A549 (cell line): ENCODE measurements around the gene MAP3K5. TPM values are rescaled to one million over a fixed set of nuclear protein-coding genes. Genes with fewer than 3 reads are reported as not detected.

Source experiments
- ATAC-seq, 2 experiments: fragments of 200-7000 bp in 1 of 2; fragments of >200 bp in 1 of 2; cut with Nextera tagmentation in 1 of 2; cut with Tn5 transposase in 1 of 2; 3 replicates each; pipeline versions ENCODE4 v1.8.0 to v1.9.1; 2018 to 2020; ENCODE audit warnings: mild to moderate bottlenecking in 1 of 2, moderate library complexity in 1 of 2
- CTCF ChIA-PET: fragments of 300-600 bp; sonication (Branson Sonifier 250); formaldehyde crosslinking; extraction: SDS; loops from one replicate; lab custom pipeline; 2021; ENCODE audit warnings: antibody characterized with exemption, inconsistent platforms; lab: Yijun Ruan, JAX
- POLR2A ChIA-PET: fragments of 350-600 bp; formaldehyde crosslinking; extraction: SDS; loops from one replicate; lab custom pipeline; 2021; ENCODE audit warnings: antibody characterized with exemption, inconsistent platforms; lab: Yijun Ruan, JAX
- DNase-seq, 2 experiments: peaks; one replicate each; pipeline versions ENCODE4 v3.0.0 to v3.0.0-alpha.2; 2011 to 2016; ENCODE audit warnings: low read depth in 1 of 2, low spot score in 1 of 2
- FAIRE-seq: peaks from 2 replicates; lab custom pipeline; 2011; peaks lifted over from hg19 to GRCh38; lab: Jason Lieb, UNC
- H3K27ac ChIP-seq, 2 experiments: fragments of >200 bp; sonication (Bioruptor Twin); formaldehyde crosslinking; 3 replicates each; pipeline ENCODE4 v1.5.1; 2016 to 2017
- H3K4me1 ChIP-seq: fragments of >200 bp; sonication (Bioruptor Twin); formaldehyde crosslinking; 3 replicates; pipeline ENCODE4 v1.6.1; 2016
- H3K4me2 ChIP-seq: fragments of >200 bp; sonication (Bioruptor Twin); formaldehyde crosslinking; 3 replicates; pipeline ENCODE4 v1.6.1; 2016
- H3K4me3 ChIP-seq: fragments of >200 bp; sonication (Bioruptor Twin); formaldehyde crosslinking; 3 replicates; pipeline ENCODE4 v1.5.1; 2016
- H3K9me3 ChIP-seq: fragments of >200 bp; sonication (Bioruptor Twin); formaldehyde crosslinking; 3 replicates; pipeline ENCODE4 v1.6.1; 2016
- BCL3 ChIP-seq: fragments of >200 bp; sonication (Bioruptor Twin); formaldehyde crosslinking; IDR thresholded peaks from 3 replicates; pipeline ENCODE4 v1.6.1; 2016
- CBX8 ChIP-seq: fragments of 200-600 bp; sonication (generic); IDR thresholded peaks from 2 replicates; pipeline ENCODE4 v1.6.1; 2016
- CHD4 ChIP-seq: fragments of 200-600 bp; sonication (generic); IDR thresholded peaks from 2 replicates; pipeline ENCODE4 v1.6.1; 2016; ENCODE audit warnings: antibody characterized with exemption, mild to moderate bottlenecking, borderline replicate concordance
- E2F6 ChIP-seq: IDR thresholded peaks from 2 replicates; pipeline ENCODE4 v1.6.1; 2012; ENCODE audit warnings: low read depth, borderline replicate concordance
- FOSB ChIP-seq: fragments of 250-450 bp; sonication (Bioruptor Pico); IDR thresholded peaks from 2 replicates; pipeline ENCODE4 v1.5.0; 2020; ENCODE audit warnings: mild to moderate bottlenecking, moderate library complexity
- FOSL2 ChIP-seq, 2 experiments: fragments of 450-650 bp in 1 of 2; fragments of >200 bp in 1 of 2; sonication (Bioruptor Twin) in 1 of 2; formaldehyde crosslinking; IDR thresholded peaks; 2 replicates each; pipeline versions ENCODE4 v1.5.0 to v1.6.1; 2016 to 2020; ENCODE audit warnings: mild to moderate bottlenecking in 1 of 2, moderate library complexity in 1 of 2
- FOXS1 ChIP-seq: fragments of 250-450 bp; sonication (Bioruptor Pico); IDR thresholded peaks from 2 replicates; pipeline ENCODE4 v1.5.0; 2020; ENCODE audit warnings: mild to moderate bottlenecking, moderate library complexity
- HDAC2 ChIP-seq: fragments of 200-600 bp; sonication (generic); IDR thresholded peaks from 2 replicates; pipeline ENCODE4 v1.6.1; 2016
- HES2 ChIP-seq: fragments of >200 bp; sonication (Bioruptor Twin); formaldehyde crosslinking; IDR thresholded peaks from 2 replicates; pipeline ENCODE4 v1.6.1; 2016
- HMGXB4 ChIP-seq: fragments of 250-450 bp; sonication (Bioruptor Pico); IDR thresholded peaks from 2 replicates; pipeline ENCODE4 v1.5.0; 2021; ENCODE audit warnings: mild to moderate bottlenecking, moderate library complexity, borderline replicate concordance
- HOXA7 ChIP-seq: fragments of 250-450 bp; sonication (Bioruptor Pico); IDR thresholded peaks from 2 replicates; pipeline ENCODE4 v1.5.0; 2020; ENCODE audit warnings: mild to moderate bottlenecking, moderate library complexity
- HOXB13 ChIP-seq: fragments of 250-450 bp; sonication (Bioruptor Pico); IDR thresholded peaks from 2 replicates; pipeline ENCODE4 v1.5.0; 2020; ENCODE audit warnings: low read depth, mild to moderate bottlenecking, moderate library complexity
- JUNB ChIP-seq: fragments of >200 bp; sonication (Bioruptor Twin); formaldehyde crosslinking; IDR thresholded peaks from 2 replicates; pipeline ENCODE4 v1.6.1; 2016
- NR3C1 ChIP-seq: fragments of >200 bp; sonication (Bioruptor Twin); formaldehyde crosslinking; IDR thresholded peaks from 3 replicates; pipeline ENCODE4 v1.6.1; 2017
- PBX3 ChIP-seq: IDR thresholded peaks from 2 replicates; pipeline ENCODE4 v1.6.1; 2012
- PHF8 ChIP-seq: fragments of 200-600 bp; sonication (generic); IDR thresholded peaks from 2 replicates; pipeline ENCODE4 v1.6.1; 2016; ENCODE audit warnings: low read depth, mild to moderate bottlenecking, antibody characterized with exemption, moderate library complexity, borderline replicate concordance
- RAD21 ChIP-seq, 2 experiments: fragments of >200 bp in 1 of 2; sonication (Bioruptor Twin) in 1 of 2; formaldehyde crosslinking in 1 of 2; IDR thresholded peaks in 1 of 2; conservative IDR thresholded peaks in 1 of 2; 2 replicates in 1 of 2; 3 replicates in 1 of 2; pipeline ENCODE4 v1.6.1; 2012 to 2018; ENCODE audit warnings: inconsistent platforms in 1 of 2
- RCOR1 ChIP-seq: fragments of 150-350 bp; IDR thresholded peaks from 2 replicates; pipeline ENCODE4 v1.6.1; 2014; ENCODE audit warnings: antibody characterized with exemption, low read length, low read depth
- REST ChIP-seq: fragments of 200-600 bp; sonication (generic); IDR thresholded peaks from 2 replicates; pipeline ENCODE4 v1.6.1; 2016; ENCODE audit warnings: antibody characterized with exemption, mild to moderate bottlenecking, moderate library complexity
- SREBF2 ChIP-seq: fragments of 450-650 bp; IDR thresholded peaks from 2 replicates; pipeline ENCODE4 v1.6.1; 2014; ENCODE audit warnings: mild to moderate bottlenecking, moderate library complexity
- TP53 ChIP-seq: fragments of 250-450 bp; sonication (Bioruptor Pico); IDR thresholded peaks from 2 replicates; pipeline ENCODE4 v1.5.0; 2021; ENCODE audit warnings: mild to moderate bottlenecking, moderate library complexity
- ZC3H11A ChIP-seq: fragments of 450-650 bp; IDR thresholded peaks from 2 replicates; pipeline ENCODE4 v1.6.1; 2014; ENCODE audit warnings: antibody characterized with exemption, mild to moderate bottlenecking
- ZFP36 ChIP-seq: fragments of 450-650 bp; IDR thresholded peaks from 2 replicates; pipeline ENCODE4 v1.6.1; 2014; ENCODE audit warnings: borderline replicate concordance; ENCODE audit not compliant: partially characterized antibody
- ZNF302 ChIP-seq: fragments of 250-450 bp; sonication (Bioruptor Pico); IDR thresholded peaks from 2 replicates; pipeline ENCODE4 v1.9.0; 2021; ENCODE audit warnings: inconsistent platforms, mild to moderate bottlenecking, moderate library complexity
- ZSCAN20 ChIP-seq: fragments of 250-450 bp; sonication (Bioruptor Pico); IDR thresholded peaks from 2 replicates; pipeline ENCODE4 v1.8.0; 2022; ENCODE audit warnings: mild to moderate bottlenecking, moderate library complexity
- WGBS: methylation state at CpG from one replicate; pipeline ENCODE4 v1.1.6; 2017; ENCODE audit errors: missing lambda C conversion rate; 5-methylcytosine and 5-hydroxymethylcytosine counted together
- polyA plus RNA-seq, 4 experiments: library from polyadenylated mRNA; depleted of rRNA in 3 of 4; stranded (reverse); fragments of >200 nt; fragmentation: RNase III in 1 of 4; extraction: RNeasy Plus Mini Kit Qiagen cat#74134 plus additional on column Dnase treatment in 1 of 4; gene quantifications; 2 replicates in 3 of 4; 3 replicates in 1 of 4; pipeline ENCODE4 v1.2.3, GENCODE V29; 2011 to 2017

Gene MAP3K5
- polyA plus RNA-seq, 2 of the 4 experiments (the other 2 are of a cell fraction) = 2.1 to 4.1 TPM

GRCh38 chr6:136764517-136764993 lies 27.7 kb downstream of the MAP3K5 start:
- TF ChIP-seq FOSL2 (IDR thresholded peaks at IDR 0.05) = no peak
- TF ChIP-seq FOSL2 (CRISPR knock-in tag; IDR thresholded peaks at IDR 0.05) = no peak
- TF ChIP-seq ZSCAN20 = no peak
- TF ChIP-seq ZFP36 = no peak
- TF ChIP-seq FOXS1 (CRISPR knock-in tag) = no peak
- no peak for TF ChIP-seq ZNF302 (CRISPR knock-in tag)
- TF ChIP-seq CHD4 = no peak
- TF ChIP-seq HDAC2 = no peak
- no peak for TF ChIP-seq JUNB
- TF ChIP-seq HES2 = no peak
- no peak for TF ChIP-seq TP53 (CRISPR knock-in tag)
- no peak for TF ChIP-seq FOSB
- TF ChIP-seq CBX8 = no peak
- no peak for TF ChIP-seq HMGXB4 (CRISPR knock-in tag)
- TF ChIP-seq REST = no peak
- no peak for TF ChIP-seq HOXB13 (CRISPR knock-in tag)
- no peak overlapping the region for H3K27ac ChIP-seq
- no peak overlapping the region for H3K4me3 ChIP-seq
- H3K9me3 ChIP-seq = no peaks in the 10 kb centered on the region
- DNase-seq (no peak), FAIRE-seq (no peak), ATAC-seq (no peak)
- 95% methylated on average over 3 of the region's 3 CpGs for WGBS
- CTCF ChIA-PET = interaction anchor here (1.3 to 1.7 kb wide), 2 partner anchors 28 to 120 kb away, joined by 7 to 10 read pairs; partner anchors contain the start of gene MAP3K5
- H3K4me2 ChIP-seq = no peak overlapping the region
- peaks cover 7% of the 10 kb centered on the region; the same call in 1 of the 3 replicates for H3K4me1 ChIP-seq
- POLR2A ChIA-PET = no interaction called here

- H3K27ac ChIP-seq = no peak overlapping the region
- ChIA-PET CTCF (interaction anchor here (1.3 to 1.7 kb wide), 2 partner anchors 29 to 120 kb away, joined by 7 to 10 read pairs; partner anchors contain the start of gene MAP3K5), POLR2A (no interaction called here)
- FAIRE-seq = no peak
- no peak for ATAC-seq
- no peaks in the 10 kb centered on the region for H3K9me3 ChIP-seq
- H3K4me3 ChIP-seq = no peak overlapping the region
- 93% methylated on average over 5 of the region's 5 CpGs for WGBS
- H3K4me1 ChIP-seq = peaks cover 7% of the 10 kb centered on the region; the same call in 1 of the 3 replicates
- H3K4me2 ChIP-seq = no peak overlapping the region
- DNase-seq = no peak
- no peak for TF ChIP-seq NR3C1
- TF ChIP-seq CHD4 = no peak
- TF ChIP-seq BCL3 = no peak
- TF ChIP-seq RCOR1 = no peak
- no peak for TF ChIP-seq ZC3H11A
- TF ChIP-seq SREBF2 = no peak
- TF ChIP-seq E2F6 = no peak
- no peak for TF ChIP-seq HOXA7 (CRISPR knock-in tag)
- TF ChIP-seq PBX3 = no peak
- no peak for TF ChIP-seq FOXS1 (CRISPR knock-in tag)
- no peak for TF ChIP-seq RAD21 (conservative IDR thresholded peaks at IDR 0.05 in 1 of 2, IDR thresholded peaks at IDR 0.05 in 1 of 2)
- no peak for TF ChIP-seq PHF8
- TF ChIP-seq CBX8 = no peak
- TF ChIP-seq FOSL2 (IDR thresholded peaks at IDR 0.05) = no peak
- TF ChIP-seq FOSL2 (CRISPR knock-in tag; IDR thresholded peaks at IDR 0.05) = no peak
Measured at GRCh38 chr6:136763716-136764516, 28.4 kb downstream of the MAP3K5 start.
